Measurements from ENCODE around the gene USP20. TPM values are rescaled to one million over a fixed set of nuclear protein-coding genes. Genes with fewer than 3 reads are reported as not detected.

USP20 gene
- total RNA-seq, 1 donor from 2014 or later = 16.0 TPM

- no peak for DNase-seq (ENCODE audit: low spot score)
- intact Hi-C loops (cut with DNase I) = no loop called here
These were observed 14.6 kb downstream of the USP20 start for GRCh38 chr9:129849901-129850300.

- intact Hi-C loops (cut with DNase I) = no loop called here
These were observed 15.7 kb downstream of the USP20 start for GRCh38 chr9:129850821-129851550.

GRCh38 chr9:129851821-129852220, 16.6 kb downstream of the USP20 start:
- DNase-seq (ENCODE audit: low spot score) = no peak
- intact Hi-C loops (cut with DNase I) = no loop called here

More at GRCh38 chr9:129850821-129851550, 15.7 kb downstream of the USP20 start:
- DNase-seq (ENCODE audit: low spot score) = no peak

- no peak for DNase-seq (ENCODE audit: low spot score)
- intact Hi-C loops (cut with DNase I) = no loop called here
These were observed 17.3 kb downstream of the USP20 start for GRCh38 chr9:129852579-129852978.

GRCh38 chr9:129853614-129854013, 18.4 kb downstream of the USP20 start:
- no peak for DNase-seq (ENCODE audit: low spot score)
- intact Hi-C loops (cut with DNase I) = no loop called here

GRCh38 chr9:129854588-129855110, 19.4 kb downstream of the USP20 start:
- DNase-seq (ENCODE audit: low spot score) = no peak
- intact Hi-C loops (cut with DNase I) = no loop called here

- no peak for DNase-seq (ENCODE audit: low spot score)
- intact Hi-C loops (cut with DNase I) = no loop called here
These were observed 21.9 kb downstream of the USP20 start for GRCh38 chr9:129857207-129857606.

GRCh38 chr9:129858167-129858962, 23.1 kb downstream of the USP20 start:
- no peak for DNase-seq (ENCODE audit: low spot score)
- intact Hi-C loops (cut with DNase I) = no loop called here

GRCh38 chr9:129860653-129861446, 25.6 kb downstream of the USP20 start:
- DNase-seq (ENCODE audit: low spot score) = no peak
- intact Hi-C loops (cut with DNase I) = no loop called here

GRCh38 chr9:129861447-129861827, 26.2 kb downstream of the USP20 start:
- intact Hi-C loops (cut with DNase I) = no loop called here
- DNase-seq (ENCODE audit: low spot score) = no peak

- intact Hi-C loops (cut with DNase I) = no loop called here
- no peak for DNase-seq (ENCODE audit: low spot score)
These were observed 27.9 kb downstream of the USP20 start for GRCh38 chr9:129863059-129863690.

GRCh38 chr9:129864991-129865647, 29.9 kb downstream of the USP20 start:
- intact Hi-C loops (cut with DNase I) = no loop called here
- no peak for DNase-seq (ENCODE audit: low spot score)

- no peak for DNase-seq (ENCODE audit: low spot score)
- intact Hi-C loops (cut with DNase I) = no loop called here
These were observed 30.5 kb downstream of the USP20 start for GRCh38 chr9:129865668-129866320.

- no peak for DNase-seq (ENCODE audit: low spot score)
- intact Hi-C loops (cut with DNase I) = no loop called here
These were observed 31.3 kb downstream of the USP20 start for GRCh38 chr9:129866394-129867135.

- DNase-seq (ENCODE audit: low spot score) = no peak
- intact Hi-C loops (cut with DNase I) = no loop called here
These were observed 32.1 kb downstream of the USP20 start for GRCh38 chr9:129867136-129868022.

GRCh38 chr9:129868023-129868871, 33.0 kb downstream of the USP20 start:
- intact Hi-C loops (cut with DNase I) = no loop called here
- no peak for DNase-seq (ENCODE audit: low spot score)
